ENCODE measurements around the gene ARHGAP26. TPM values are rescaled to one million over a fixed set of nuclear protein-coding genes. Genes with fewer than 3 reads are reported as not detected.

Gene ARHGAP26
- total and polyA plus RNA-seq, 4 donors, result 5.4 to 52.3 (median 30.4) TPM

DNA sequence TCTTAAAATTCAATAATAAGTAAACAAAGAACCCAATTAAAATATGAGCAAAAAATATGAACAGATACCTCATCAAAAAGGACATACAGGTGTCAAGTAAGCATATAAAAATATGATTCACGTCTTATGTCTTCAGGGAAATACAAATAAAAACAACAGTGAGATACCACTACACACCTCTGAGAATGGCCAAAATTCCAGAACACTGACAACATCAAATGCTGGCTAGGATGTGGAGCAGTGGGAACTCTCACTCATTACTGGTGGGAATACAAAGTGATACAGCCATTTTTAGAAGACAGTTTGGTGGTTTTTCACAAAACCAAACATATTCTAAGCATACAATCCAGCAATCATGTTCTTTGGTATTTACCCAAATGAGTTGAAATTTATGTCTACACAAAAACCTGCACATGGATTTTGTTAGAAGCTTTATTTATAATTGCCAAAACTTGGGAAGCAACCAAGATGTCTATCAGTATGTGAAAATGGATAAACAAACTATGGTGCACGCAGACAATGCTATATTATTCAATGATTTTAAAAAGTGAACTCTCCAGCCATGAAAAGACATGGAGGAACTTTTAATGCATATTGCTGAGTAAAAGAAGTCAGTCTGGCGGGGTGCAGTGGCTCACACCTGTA lies 381.0 kb downstream of the ARHGAP26 start:
- TF ChIP-seq, protein P1, sequence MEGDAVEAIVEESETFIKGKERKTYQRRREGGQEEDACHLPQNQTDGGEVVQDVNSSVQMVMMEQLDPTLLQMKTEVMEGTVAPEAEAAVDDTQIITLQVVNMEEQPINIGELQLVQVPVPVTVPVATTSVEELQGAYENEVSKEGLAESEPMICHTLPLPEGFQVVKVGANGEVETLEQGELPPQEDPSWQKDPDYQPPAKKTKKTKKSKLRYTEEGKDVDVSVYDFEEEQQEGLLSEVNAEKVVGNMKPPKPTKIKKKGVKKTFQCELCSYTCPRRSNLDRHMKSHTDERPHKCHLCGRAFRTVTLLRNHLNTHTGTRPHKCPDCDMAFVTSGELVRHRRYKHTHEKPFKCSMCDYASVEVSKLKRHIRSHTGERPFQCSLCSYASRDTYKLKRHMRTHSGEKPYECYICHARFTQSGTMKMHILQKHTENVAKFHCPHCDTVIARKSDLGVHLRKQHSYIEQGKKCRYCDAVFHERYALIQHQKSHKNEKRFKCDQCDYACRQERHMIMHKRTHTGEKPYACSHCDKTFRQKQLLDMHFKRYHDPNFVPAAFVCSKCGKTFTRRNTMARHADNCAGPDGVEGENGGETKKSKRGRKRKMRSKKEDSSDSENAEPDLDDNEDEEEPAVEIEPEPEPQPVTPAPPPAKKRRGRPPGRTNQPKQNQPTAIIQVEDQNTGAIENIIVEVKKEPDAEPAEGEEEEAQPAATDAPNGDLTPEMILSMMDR (IDR thresholded peaks at IDR 0.05; ENCODE audit: control extremely low read depth, extremely low read depth), result no peak
- DNase-seq (no peak), ATAC-seq (ENCODE audit: insufficient read depth, low FRiP score) (no peak)
- WGBS, 2 donors, result 85 to 92% methylated on average over 3 of the region's 3 CpGs
- Histone ChIP-seq H3K9ac (ENCODE audit: insufficient read depth in 1 of 2, low read length in 2 of 2) (no peak overlapping the region), H3K4me1 (ENCODE audit: control insufficient read depth in 5 of 5, insufficient read depth in 5 of 5, low read length in 5 of 5) (peaks cover 5 to 39% (median 11%) of the 10 kb centered on the region in 5 donors), H3K4me3 (no peak overlapping the region), H3K9me3 (ENCODE audit: control insufficient read depth in 4 of 4, insufficient read depth in 3 of 4, low read length in 3 of 4) (no peaks in the 10 kb centered on the region), H3K27ac (ENCODE audit: low read depth in 1 of 2, low read length in 1 of 2) (no peak overlapping the region), H3K36me3 (ENCODE audit: control insufficient read depth in 4 of 4, insufficient read depth in 4 of 4, low read length in 4 of 4) (peaks cover 0 to 17% (median 3%) of the 10 kb centered on the region in 4 donors), H3K27me3 (ENCODE audit: control insufficient read depth in 3 of 3, insufficient read depth in 3 of 3, low read length in 2 of 3) (no peaks in the 10 kb centered on the region)

DNA sequence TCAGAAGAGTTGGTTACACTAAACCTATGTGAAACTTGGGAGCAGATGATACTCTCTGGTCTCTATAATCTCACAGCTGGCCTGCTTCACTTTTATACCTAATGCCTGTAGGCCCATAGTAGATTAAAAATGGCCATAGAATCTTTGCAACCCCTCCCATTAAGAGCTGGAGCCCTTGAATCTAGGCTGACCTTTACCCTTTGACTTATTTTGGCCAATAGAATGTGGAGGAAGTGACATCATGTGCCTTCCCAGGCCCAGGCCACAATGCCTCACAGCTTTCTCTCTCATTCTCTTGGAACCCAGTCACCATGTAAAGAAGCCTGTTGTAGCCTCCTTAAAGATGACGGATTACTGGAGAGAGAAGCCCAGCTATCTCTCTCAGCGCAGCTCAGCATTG lies 382.3 kb downstream of the ARHGAP26 start:
- Histone ChIP-seq H3K4me1 (ENCODE audit: control insufficient read depth in 5 of 5, insufficient read depth in 5 of 5, low read length in 5 of 5) (peaks cover 5 to 39% (median 13%) of the 10 kb centered on the region in 5 donors), H3K36me3 (ENCODE audit: control insufficient read depth in 4 of 4, insufficient read depth in 4 of 4, low read length in 4 of 4) (peaks cover 0 to 12% (median 3%) of the 10 kb centered on the region in 4 donors), H3K9me3 (ENCODE audit: control insufficient read depth in 4 of 4, insufficient read depth in 3 of 4, low read length in 3 of 4) (no peaks in the 10 kb centered on the region), H3K27me3 (ENCODE audit: control insufficient read depth in 3 of 3, insufficient read depth in 3 of 3, low read length in 2 of 3) (no peaks in the 10 kb centered on the region), H3K9ac (ENCODE audit: insufficient read depth in 1 of 2, low read length in 2 of 2) (no peak overlapping the region), H3K4me3 (no peak overlapping the region), H3K27ac (ENCODE audit: low read depth in 1 of 2, low read length in 1 of 2) (no peak overlapping the region)
- DNase-seq, result no peak
- 98 to 99% methylated on average over 2 of the region's 2 CpGs for WGBS, 2 donors
- ATAC-seq (ENCODE audit: insufficient read depth, low FRiP score), result no peak
- TF ChIP-seq, protein P1 (IDR thresholded peaks at IDR 0.05; ENCODE audit: control extremely low read depth, extremely low read depth), result no peak

DNA sequence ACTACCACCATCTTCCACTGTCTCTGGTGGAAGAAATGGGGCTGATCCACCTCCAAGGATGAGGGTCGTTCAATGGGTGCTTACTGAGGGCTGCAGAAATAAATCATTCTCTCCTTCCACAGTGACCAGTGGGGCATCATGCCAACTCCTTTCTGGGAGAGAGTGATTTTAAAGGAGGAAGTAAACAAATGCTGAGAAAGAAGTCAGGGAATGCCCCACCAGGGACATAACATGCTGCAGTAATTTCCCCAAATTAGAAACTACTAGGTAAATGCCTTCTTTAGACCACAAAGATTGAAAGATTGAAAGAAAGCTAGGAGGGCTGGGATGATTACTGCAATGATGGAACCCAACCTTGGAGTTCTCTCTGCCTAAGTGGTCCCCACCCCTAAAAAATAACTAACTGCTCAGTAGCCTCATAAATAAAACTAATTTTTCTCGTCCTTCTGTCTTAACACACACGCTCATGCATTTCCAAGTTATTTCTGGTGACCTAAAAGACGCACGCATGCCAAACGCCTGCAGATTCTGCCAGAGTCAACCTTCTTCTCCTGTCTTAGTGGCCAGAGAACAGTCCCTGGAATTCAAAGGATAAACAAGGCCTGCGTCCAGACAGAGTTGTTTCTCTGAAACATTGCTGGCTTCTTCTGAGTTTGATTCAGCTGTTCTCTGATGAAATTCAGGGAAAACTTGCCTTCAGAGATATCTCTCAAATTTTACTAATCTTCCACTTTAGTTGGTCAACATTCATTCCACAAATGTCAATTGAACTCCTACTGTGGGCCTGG lies 383.3 kb downstream of the ARHGAP26 start:
- Histone ChIP-seq H3K4me3 (no peak overlapping the region), H3K9me3 (ENCODE audit: control insufficient read depth in 4 of 4, insufficient read depth in 3 of 4, low read length in 3 of 4) (no peaks in the 10 kb centered on the region), H3K27me3 (ENCODE audit: control insufficient read depth in 3 of 3, insufficient read depth in 3 of 3, low read length in 2 of 3) (no peaks in the 10 kb centered on the region), H3K27ac (ENCODE audit: low read depth in 1 of 2, low read length in 1 of 2) (peak overlapping the region; percentile 38 to 67), H3K36me3 (ENCODE audit: control insufficient read depth in 4 of 4, insufficient read depth in 4 of 4, low read length in 4 of 4) (peaks cover 0 to 5% (median 2%) of the 10 kb centered on the region in 4 donors), H3K9ac (ENCODE audit: insufficient read depth in 1 of 2, low read length in 2 of 2) (no peak overlapping the region), H3K4me1 (ENCODE audit: control insufficient read depth in 5 of 5, insufficient read depth in 5 of 5, low read length in 5 of 5) (peaks cover 0 to 29% (median 13%) of the 10 kb centered on the region in 5 donors)
- DNase-seq (peak; percentile 30 to 93 (median 77)), ATAC-seq (ENCODE audit: insufficient read depth, low FRiP score) (no peak)
- 66 to 67% methylated on average over 7 of the region's 7 CpGs for WGBS, 2 donors
- TF ChIP-seq, protein P1 (IDR thresholded peaks at IDR 0.05; ENCODE audit: control extremely low read depth, extremely low read depth), result no peak

Measured in lung (tissue), 12 donors.